Stimulated activated CD8-positive, alpha-beta memory T cell treated with anti-CD3 and anti-CD28 coated beads, Interleukin-4, amount 100 ng/mL, for 4 hours (primary cell): ENCODE data around the gene NFAM1.

Source experiments
- DNase-seq, 2 donors: peaks; one replicate each; pipeline ENCODE4 v3.0.0-alpha.2; 2020; ENCODE audit warnings: low read depth in 2 of 2, low spot score in 1 of 2

Gene NFAM1

DNA sequence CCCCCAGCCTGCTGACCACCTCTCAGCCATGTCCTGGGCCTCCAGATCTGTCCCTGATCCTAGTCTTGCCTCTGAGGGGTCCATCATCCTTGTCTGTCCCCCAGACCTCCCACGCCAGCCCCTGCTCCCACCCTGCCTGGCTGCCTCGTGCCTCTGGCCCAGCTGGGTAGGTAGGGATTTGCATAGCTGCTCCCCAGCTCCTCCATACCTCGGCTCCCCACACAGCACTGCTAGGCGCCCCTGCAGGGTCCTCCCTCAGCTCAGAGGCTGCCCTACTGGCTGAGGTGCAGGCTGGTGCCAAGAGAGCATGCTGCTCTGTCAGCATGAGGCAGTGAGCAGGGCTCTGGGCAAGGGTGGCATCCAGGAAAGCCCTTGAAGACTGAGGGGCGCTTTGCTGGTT lies 47.7 kb downstream of the NFAM1 start:
- DNase-seq: no peak

DNA sequence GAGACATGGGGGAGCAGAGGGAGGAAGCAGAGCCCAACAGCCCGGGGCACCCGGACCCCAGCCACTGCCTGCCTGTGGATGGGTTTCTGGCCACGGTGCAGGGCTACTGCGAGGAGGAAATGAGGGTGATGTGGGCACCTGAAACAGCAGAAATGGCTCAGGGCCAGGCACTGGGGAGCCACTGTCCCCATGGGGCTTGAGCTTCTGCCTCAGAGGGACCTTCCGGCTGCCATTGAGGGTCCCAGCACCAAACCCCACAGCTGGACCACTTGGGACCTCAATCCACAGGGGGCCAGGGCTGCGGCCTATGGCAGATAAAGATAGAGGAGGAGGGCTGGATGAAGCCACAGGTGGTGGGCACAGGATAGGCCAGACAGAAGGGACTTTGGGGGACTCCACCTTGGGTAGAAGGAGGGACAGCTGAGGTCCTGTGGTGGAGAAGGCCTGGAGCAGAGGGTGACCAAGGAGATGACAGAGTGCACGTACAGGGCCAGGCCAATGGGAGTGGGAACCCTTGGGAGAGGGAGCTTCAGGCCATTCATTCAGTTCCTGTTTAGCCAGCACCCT lies 48.3 kb downstream of the NFAM1 start:
- DNase-seq: no peak

DNA sequence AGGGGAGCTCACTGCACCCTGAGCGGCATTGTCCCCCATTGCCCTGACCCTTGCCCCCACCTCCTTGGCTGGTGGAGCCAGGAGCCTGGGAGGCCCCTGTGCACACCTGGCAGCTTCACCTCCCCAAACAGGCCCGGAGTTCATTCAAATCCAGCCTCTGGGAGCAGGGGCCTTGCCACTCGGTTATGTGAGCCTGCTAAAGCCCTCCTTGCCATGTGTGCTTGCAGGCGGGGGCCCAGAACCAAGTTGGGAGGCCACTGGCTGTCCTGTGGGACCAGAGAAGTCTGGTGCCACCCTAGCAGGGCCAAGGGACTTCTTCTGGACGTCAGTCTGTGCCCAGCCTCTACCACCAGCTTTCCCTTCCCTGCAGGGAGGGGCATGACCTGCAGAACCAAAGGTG lies 48.9 kb downstream of the NFAM1 start:
- DNase-seq: no peak

DNA sequence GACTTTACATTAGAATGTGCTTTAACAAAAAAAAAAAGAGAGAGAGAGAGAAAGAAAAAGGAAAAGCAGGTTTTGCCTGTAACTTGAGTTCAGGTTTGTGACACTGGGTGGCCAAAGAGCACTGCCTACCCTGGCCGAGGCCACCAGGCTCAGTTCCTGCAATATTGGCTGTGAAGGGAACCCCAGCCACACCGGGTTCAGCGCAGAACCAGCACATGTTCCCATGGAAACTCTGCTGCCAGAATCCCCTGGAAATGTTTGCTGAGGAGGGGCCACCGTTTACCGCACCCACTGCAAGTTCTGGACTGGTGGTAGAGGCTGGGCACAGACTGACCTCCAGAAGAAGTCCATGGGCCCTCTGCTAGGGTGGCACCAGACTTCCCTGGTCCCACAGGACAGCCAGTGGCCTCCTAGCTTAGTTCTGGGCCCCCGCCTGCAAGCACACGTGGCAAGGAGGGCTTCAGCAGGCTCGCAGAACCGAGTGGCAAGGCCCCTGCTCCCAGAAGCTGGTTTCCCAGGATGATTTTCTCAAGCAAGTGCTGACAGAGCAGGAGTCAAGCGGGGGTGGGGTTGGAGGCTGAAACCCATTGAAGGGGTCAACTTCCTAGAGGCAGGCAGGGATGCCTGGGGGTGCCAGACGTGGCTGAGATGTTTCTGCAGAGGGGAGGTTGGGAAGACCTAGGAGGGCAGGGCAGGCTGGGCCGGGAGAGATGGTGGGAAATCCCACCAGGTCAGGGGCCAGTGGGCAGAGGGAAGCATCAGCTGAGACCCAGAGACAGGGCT lies 51.2 kb downstream of the NFAM1 start:
- no peak for DNase-seq

DNA sequence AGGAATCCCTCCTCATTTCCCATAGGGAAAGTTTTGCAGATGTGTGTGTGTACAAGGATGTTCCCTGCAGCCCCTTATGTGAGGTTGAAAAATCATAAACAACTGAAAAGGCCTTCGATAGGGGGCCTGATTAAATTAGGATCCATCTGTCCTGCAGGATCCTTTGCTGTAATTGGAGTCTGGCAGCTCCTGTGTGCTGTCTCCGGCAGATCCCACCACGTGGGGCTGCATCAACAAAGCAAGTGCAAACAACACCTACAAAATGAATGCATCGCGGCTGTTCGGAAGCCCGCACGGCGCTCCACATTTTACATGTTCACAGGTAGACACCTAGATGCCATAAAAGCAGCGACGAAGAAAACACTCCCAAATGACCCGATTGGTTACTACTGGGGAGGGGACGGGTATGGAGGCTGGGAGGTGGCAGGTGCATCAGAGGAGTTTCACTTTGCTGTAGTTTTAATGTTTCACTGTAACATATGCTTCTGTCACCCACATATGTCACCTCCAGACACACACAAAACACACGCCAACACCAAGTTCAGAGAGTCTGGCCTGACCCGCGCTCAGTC lies 52.2 kb downstream of the NFAM1 start:
- no peak for DNase-seq

DNA sequence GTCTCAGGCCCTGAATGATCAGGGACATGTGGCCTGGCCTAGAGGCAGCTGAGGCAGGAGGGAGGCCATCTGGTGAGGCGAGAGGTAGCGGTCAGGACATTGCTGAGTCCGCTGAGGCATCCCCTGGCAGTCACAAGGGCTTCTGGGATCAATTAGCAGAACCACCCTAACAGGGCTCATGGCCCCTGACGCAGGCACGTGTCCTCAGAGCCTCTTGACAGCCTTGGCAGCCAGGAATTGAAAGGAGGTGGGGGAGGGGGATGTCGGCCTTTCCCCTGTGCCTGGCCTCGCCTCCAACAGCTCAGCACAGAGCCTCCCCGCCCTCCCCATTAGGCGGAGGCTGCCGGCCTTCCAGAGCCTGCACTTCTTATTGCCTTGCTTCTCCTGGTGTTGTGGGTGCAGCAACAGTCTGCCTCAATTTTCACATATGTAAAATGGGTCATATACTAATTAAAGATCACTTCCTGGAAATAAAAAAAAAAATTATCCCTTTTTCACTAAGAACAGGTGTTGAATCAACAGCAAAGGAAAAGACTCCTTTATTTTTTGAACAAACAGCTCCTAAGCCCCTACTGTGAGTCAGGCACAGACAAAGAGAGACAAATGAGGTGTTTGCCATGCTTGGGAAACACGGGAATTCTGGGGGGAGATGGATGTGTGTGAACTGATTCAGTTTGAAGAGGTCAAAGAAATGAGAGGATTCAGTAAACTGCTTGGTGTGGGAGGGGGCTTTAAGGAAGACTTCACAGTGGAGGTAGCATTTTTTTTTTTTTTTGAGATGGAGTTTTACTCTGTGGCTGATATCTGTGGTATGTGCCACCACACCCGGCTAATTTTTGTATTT lies 55.3 kb downstream of the NFAM1 start:
- no peak for DNase-seq

DNA sequence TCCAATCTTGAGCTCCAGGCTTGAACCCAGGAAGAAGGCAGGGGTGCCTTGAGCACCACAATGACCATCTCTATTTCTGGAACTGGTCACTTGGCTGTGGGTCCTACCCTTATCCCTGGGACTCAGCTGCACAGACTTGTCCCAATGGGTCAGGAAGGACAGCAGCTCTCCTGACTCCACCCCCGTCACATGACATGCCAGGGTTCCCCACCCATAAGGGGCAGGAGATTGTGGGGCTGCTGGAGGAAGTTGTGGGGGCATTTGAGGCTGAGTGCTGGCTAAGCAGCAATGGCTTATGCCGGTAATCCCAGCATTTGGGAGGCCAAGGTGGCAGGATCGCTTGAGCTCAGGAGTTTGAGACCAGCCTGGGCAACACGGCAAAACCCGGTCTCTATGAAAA lies 56.2 kb downstream of the NFAM1 start:
- no peak for DNase-seq

DNA sequence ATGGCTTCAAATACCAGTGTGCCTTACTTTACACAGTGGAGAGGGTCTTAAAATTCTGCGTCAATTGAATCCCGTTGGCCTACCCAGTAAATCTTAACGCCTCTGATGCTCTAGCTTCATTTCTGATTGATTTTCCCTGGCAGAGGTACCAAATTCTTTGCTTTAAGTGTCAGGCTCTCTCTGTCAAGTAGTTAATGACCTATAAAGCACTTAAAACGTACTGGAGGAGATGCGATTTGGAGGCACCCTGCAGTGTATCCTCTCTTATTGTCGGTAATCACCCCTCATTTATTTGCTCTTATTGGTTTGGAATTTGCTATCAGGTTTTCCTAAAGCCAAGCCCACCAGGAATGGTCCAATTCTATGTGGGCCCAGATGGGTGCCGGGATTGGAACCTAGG lies 59.2 kb downstream of the NFAM1 start:
- DNase-seq: no peak

DNA sequence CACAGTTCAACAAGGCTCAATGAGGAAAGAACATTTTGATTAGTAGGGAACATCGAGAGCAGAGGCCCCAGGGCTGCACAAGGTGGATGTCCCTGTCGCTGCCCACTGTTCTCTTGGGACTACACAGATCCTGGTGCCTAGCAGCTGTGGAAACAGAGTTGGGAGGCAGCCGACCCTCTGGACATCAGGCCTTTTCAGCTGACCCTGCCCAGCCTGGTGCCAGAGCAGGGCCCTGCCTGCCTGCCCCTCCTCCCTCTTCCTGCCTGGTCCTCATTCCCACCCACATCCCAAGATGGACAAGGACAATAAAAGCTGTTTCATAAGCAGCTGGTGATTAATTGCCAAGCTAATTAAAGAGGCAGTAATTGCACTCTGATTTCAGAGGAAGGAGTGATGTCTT lies 60.7 kb downstream of the NFAM1 start:
- no peak for DNase-seq

DNA sequence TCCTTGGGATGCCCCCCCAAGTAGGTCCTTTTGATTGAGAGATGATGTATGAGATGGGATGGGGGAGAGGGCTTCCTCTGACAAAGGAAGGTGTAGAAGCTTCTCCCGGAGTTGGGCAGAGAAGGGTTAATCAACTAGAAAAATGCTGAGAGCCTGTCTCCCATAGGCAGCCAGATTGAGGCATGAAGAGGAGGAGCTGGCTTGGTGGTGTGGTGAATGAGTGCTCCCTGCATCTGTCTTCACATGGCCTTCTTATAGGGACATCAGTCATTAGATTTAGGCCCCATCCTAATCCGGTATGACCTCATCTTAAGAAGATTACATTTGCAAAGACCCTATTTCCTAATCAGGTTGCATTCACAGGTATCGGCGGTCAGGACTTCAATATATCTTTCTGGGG lies 61.1 kb downstream of the NFAM1 start:
- no peak for DNase-seq

DNA sequence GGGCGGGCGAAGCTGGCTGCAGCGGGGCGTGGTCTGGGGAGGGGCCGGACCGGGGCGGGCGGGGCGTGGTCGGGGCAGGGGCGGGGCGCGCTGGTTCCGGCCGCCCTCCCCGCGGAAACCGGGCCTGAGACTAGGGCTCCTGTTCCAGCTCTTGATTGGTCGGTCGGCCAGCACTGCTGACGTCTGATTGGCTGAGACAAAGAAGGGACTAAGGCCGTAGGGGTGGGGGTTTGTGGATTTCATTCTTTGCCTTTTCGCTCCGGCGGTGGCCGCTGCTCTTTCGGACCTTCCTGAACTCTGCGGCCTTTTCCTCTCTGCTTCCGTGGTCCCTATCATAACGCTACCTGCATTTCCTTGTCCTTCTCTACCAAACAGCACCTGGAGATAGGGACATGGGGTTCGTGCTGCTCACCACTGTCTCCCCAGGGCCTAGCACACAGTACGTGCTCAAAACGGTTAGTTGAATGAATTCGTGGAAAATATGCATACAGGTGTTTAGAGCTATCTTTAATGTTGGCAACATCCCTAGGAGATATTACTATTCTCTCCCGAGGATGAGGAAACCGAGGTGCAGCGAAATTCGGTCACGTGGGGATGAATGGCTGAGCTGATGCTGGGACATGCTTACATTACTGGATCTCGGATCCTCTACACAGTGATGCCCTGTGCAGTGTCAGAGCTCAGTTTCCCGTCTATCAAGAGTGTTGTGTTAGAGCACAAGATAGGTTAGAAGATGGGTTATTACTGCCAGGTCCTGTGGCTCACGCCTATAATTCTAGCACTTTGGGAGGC lies 62.8 kb downstream of the NFAM1 start:
- peak; percentile 63 to 68 for DNase-seq

DNA sequence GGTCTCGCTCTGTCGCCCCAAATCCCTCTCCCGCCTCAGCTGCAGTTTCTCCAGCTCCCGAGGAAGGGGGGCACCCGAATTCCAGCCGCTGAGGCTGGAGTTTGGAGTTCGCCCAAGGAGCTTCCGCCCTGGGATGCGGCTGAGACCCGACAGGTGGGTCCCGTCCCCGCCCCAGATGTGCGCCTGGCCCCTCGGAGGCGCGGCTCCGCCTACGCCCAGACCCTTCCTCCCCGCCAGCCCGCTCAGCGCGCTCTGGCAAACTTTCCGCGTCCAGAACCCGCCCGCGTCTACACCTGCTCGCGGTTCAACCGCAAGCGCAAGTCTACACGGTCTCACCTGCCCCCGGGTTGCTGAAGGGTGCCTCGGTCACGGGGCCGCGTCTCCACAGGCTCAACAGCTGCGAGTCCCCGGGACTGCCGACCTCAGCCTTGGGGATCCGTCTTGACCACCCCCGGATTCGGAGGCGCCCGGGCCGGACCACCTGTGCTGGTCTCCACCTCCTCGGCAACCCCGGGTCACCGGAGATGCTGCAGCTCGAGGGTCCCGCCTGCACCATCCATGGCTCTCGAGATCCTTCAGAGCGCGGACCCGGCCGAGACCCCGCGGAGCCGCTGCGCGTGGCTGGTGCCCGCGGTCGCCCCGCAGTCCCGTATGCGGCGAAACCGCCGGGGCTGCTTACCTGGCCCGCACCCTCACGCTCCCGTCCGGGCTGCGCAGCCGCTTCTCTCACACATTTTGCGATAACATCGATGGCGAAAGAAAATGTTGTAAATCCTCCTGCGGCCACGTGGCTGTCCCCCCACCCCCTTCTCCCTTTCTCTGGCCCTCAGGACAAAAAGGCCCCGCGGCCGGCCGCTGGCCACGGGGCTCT lies 63.6 kb downstream of the NFAM1 start:
- no peak for DNase-seq

DNA sequence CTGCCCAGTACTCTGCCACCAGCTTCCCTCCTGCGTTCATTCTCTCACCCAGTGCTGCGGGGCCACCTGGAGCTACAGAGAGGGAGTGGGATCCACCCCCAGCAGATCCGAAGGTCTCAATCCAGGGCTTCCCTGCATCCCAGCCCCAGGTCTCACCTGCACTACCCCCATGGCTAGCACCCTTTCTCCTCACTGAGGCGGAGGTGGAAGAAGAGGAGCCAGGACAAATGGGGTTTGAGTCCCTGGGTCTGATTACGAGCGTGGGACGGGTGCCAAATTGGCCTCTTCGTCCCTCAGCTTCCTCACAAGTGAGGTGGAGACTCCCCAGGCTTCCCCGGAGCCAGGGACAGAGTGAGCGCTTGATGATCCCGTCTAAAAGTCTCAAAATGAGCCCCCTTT lies 64.2 kb downstream of the NFAM1 start:
- DNase-seq: no peak

DNA sequence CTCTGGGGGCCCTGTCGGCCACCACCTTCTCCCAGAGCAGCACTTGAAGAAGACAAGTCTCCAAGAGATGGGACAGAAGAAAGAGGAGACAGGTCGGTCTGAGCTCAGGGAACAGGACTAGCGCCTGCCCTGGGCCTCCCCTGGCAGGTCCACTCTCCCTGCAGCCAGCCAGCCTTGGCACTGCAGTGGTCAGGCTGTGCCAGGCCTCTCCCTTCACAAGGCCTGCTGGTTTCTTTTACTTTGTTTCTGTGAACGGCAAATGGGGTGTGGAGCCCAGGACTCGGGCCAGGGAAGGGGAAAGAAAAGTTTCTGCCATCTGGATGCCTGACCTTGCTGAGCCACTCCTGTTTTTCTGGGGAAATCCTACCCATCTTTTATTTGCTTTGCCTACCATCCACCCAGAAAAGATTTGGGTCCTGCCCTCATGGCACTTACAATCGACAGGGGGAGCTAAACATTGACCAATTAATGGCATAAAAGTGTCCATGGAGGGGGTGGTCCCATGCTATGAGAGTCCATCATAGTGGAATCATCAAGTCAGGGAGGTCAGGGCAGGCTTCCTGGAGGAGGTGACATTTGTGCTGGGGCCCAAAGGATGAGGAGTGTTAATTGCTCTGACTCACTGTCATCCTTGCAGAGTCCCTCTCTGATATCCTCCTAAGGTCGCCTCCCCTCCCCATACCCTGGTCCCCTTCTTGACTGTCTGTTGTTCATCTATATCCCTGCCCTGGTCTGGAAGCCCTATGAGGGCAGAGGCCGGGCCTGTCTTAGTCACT lies 65.2 kb downstream of the NFAM1 start:
- DNase-seq: no peak

DNA sequence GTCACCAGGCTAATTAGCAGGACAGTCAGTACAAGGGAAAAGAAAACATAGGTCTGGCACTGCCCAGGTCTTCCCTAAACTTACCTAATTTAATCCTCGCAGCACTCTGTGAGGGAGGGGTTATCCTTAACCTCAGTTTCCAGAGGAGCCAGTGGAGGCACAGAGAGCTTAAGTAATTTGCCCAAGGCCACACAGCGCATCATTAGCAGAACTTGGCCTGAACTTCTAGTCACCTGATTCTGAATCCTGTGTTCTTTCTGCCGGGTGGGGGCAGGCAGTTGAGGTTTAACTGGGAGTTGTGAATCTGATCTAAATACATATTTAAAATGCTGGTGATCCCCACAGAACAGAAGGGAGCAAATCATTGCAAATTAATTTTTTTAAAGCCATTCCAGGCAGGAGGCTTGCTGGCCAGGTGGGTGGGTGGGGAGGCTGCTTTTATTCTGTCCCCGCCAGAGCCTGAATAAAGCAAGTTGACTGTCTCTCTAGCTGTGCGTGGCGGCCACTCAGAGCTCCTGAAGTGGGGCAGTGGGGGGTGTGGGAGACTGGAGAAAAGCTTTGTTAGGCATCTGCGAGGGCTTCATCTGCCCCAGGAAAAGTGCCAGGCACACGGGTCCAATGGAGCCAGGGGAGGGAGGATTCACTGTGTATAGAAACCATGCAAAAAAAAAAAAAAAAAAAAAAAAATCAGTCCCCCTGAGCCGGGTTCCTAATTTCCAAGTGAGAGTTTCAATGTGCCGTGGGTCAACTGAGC lies 66.1 kb downstream of the NFAM1 start:
- no peak for DNase-seq

DNA sequence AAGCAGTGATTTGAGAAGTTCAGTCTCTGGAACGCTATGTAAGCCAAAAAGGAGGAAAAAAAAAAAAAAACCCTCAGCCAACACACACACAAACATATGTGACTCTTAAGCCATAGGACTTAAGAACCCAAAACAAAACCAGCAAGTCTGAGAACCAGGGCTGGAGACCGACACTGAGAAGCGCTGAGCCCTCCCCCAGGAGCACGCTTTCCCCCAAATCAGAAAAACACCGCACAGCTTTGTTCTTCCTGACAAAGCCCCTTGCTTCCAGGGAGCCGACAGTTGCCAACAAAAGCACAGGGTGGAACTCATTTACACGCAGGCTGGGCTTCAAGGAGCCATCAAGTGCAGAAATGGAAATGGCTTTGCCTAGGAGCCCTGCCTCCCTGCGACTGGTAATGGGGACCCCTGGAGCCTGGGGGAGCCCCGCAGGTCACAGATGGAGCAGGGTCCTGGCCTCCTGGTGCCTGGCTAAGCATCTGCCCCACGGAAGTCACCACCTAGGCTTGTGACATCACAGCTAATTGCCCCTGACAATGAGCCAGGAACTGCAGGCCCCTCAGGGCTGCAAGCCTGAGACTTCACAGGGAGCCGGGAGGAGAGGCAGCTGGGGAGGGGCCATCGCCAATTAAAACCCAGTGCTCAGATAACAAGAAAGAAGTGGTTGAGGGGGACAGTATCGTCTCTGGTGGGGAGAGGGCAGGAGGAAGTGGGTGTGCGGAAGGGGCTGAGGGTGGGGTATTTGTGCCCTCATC lies 66.9 kb downstream of the NFAM1 start:
- DNase-seq: no peak

DNA sequence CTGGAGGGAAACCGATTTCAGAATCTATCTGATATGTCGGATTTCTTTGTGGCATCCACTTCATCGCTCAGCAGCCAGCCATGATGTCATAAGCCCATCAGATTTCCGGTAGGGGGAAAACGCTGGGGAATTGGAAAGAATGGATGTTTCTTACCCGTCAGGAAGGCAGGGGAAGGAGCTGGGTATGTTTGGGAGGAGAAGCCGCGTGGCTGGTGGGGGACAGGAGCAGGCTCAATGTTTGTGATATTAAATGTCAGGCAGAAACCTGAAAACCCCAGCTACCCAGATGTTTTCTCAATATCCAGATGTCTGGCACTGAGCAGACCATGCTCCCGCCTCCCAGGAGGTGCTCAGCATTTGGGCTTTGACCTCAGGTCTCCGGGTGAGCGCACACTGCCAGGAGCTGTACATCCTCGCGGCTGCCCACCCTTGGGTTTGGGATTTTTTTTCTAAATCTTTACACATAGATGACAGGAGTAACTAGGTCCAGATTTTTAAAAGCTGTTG lies 67.5 kb downstream of the NFAM1 start:
- no peak for DNase-seq

DNA sequence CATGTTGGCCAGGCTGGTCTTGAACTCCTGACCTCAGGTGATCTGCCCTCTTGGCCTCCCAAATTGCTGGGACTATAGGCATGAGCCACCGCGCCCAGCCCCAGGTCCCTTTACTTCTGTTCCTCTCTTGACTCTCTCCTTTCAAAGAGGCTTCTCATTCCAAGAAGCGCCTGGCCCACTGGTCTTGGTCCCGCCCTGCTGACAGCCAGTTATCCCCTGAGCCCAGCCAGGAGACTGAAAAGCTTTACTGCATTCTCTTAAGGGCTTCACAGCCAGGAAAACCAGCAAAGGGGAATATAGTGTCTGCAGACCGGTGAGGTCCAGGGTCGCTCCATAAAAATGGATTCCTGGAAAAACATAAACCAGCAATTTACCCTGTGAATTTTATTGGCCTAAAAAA lies 68.3 kb downstream of the NFAM1 start:
- no peak for DNase-seq
